HG03175 (cell line): ENCODE measurements around the gene FGR.

Experiments
- ATAC-seq: cut with Tn5 transposase; IDR thresholded peaks from one replicate; pipeline ENCODE4 v1.9.1; 2021; ENCODE audit warnings: mild to moderate bottlenecking, moderate library complexity; ENCODE audit not compliant: unreplicated experiment

FGR gene

GRCh38 chr1:27589841-27590426 is 45.1 kb downstream of the FGR start:
- ATAC-seq = no peak

- ATAC-seq = no peak
Measured at GRCh38 chr1:27589441-27589840, 45.5 kb downstream of the FGR start.

- ATAC-seq = no peak
Measured at GRCh38 chr1:27588256-27589232, 46.4 kb downstream of the FGR start.

GRCh38 chr1:27585684-27586083 is 49.3 kb downstream of the FGR start:
- ATAC-seq = no peak

GRCh38 chr1:27584453-27584852 is 50.5 kb downstream of the FGR start:
- ATAC-seq = no peak

- ATAC-seq = no peak
Measured at GRCh38 chr1:27583479-27583878, 51.5 kb downstream of the FGR start.

- no peak for ATAC-seq
Measured at GRCh38 chr1:27581823-27582243, 53.2 kb downstream of the FGR start.

- no peak for ATAC-seq
Measured at GRCh38 chr1:27577504-27578188, 57.3 kb downstream of the FGR start.

GRCh38 chr1:27576806-27577227 is 58.2 kb downstream of the FGR start:
- no peak for ATAC-seq

GRCh38 chr1:27575840-27576331 is 59.1 kb downstream of the FGR start:
- no peak for ATAC-seq

- ATAC-seq = no peak
Measured at GRCh38 chr1:27574871-27575831, 59.8 kb downstream of the FGR start.

- ATAC-seq = no peak
Measured at GRCh38 chr1:27574001-27574781, 60.8 kb downstream of the FGR start.

GRCh38 chr1:27572679-27573426 is 62.1 kb downstream of the FGR start:
- no peak for ATAC-seq

- ATAC-seq = no peak
Measured at GRCh38 chr1:27572019-27572678, 62.8 kb downstream of the FGR start.

- ATAC-seq = no peak
Measured at GRCh38 chr1:27571439-27572018, 63.5 kb downstream of the FGR start.

- no peak for ATAC-seq
Measured at GRCh38 chr1:27570784-27571183, 64.2 kb downstream of the FGR start.

GRCh38 chr1:27570356-27570755 is 64.6 kb downstream of the FGR start:
- no peak for ATAC-seq
